KBM-7 (cell line): Measurements from ENCODE around the gene KRT14.
"Not testable (repeated sequence)": the region's sequence is repeated elsewhere in the genome, so short reads cannot be mapped to it uniquely, and the experiment has no call there.

Source experiments
- DNase-seq: peaks from one replicate; pipeline ENCODE4 v3.0.0-alpha.2; 2015
- in situ Hi-C: fragments of 300-500 bp; cut with MboI; formaldehyde crosslinking; loops from 2 replicates; pipeline ENCODE4 v1.14.3; 2020; ENCODE audit warnings: low sequenced_read_pairs, low pct_unique_long_range_greater_than_20kb, mixed read lengths

The KRT14 gene

GRCh38 chr17:41612376-41613160 is 25.9 kb upstream of the KRT14 start, which contains the start of gene KRT16:
KRT16 (minus strand) TSS chr17:41612767; CDS start chr17:41612688, 79 bp downstream.
- in situ Hi-C loops, DNase-seq: not testable (repeated sequence)

GRCh38 chr17:41610965-41611640 is 24.4 kb upstream of the KRT14 start:
- in situ Hi-C loops = no loop called here
- no peak for DNase-seq

- DNase-seq, in situ Hi-C loops: not testable (repeated sequence)
Observed at GRCh38 chr17:41610061-41610517, 23.4 kb upstream of the KRT14 start.

- in situ Hi-C loops, DNase-seq: not testable (repeated sequence)
Observed at GRCh38 chr17:41606930-41607329, 20.2 kb upstream of the KRT14 start.

- no peak for DNase-seq
- in situ Hi-C loops = no loop called here
Observed at GRCh38 chr17:41602524-41602923, 15.8 kb upstream of the KRT14 start.

GRCh38 chr17:41600318-41600717 is 13.6 kb upstream of the KRT14 start:
- DNase-seq = no peak
- in situ Hi-C loops = no loop called here

GRCh38 chr17:41599680-41600079 is 13.0 kb upstream of the KRT14 start:
- DNase-seq = no peak
- in situ Hi-C loops = no loop called here

- no peak for DNase-seq
- in situ Hi-C loops = no loop called here
Observed at GRCh38 chr17:41595585-41595984, 8.9 kb upstream of the KRT14 start.

GRCh38 chr17:41594363-41594915 is 7.7 kb upstream of the KRT14 start:
- DNase-seq = no peak
- in situ Hi-C loops = no loop called here

- in situ Hi-C loops = no loop called here
- DNase-seq = no peak
Observed at GRCh38 chr17:41593306-41593981, 6.7 kb upstream of the KRT14 start.

GRCh38 chr17:41592601-41593305 is 6.1 kb upstream of the KRT14 start:
- in situ Hi-C loops = no loop called here
- no peak for DNase-seq

GRCh38 chr17:41589301-41589700 is 2.6 kb upstream of the KRT14 start:
- DNase-seq = no peak
- in situ Hi-C loops = no loop called here

GRCh38 chr17:41588126-41588810 is 1.6 kb upstream of the KRT14 start:
- in situ Hi-C loops = no loop called here
- DNase-seq = no peak

- in situ Hi-C loops = no loop called here
- no peak for DNase-seq
Observed at GRCh38 chr17:41585301-41586056, 1.2 kb downstream of the KRT14 start.

- in situ Hi-C loops, DNase-seq: not testable (repeated sequence)
Observed at GRCh38 chr17:41584331-41584927, 2.3 kb downstream of the KRT14 start.

- in situ Hi-C loops = no loop called here
- DNase-seq = no peak
Observed at GRCh38 chr17:41583137-41584127, 3.3 kb downstream of the KRT14 start.
